HL-60 (cell line): Measurements from ENCODE around the gene ID1.

ENCODE experiments used
- GABPA ChIP-seq: IDR thresholded peaks from 2 replicates; pipeline ENCODE4 v1.6.1; 2012; ENCODE audit warnings: low read depth
- POLR2AphosphoS5 ChIP-seq: IDR thresholded peaks from 2 replicates; pipeline ENCODE4 v1.6.1; 2012; ENCODE audit warnings: low read depth
- SPI1 ChIP-seq: IDR thresholded peaks from 2 replicates; pipeline ENCODE4 v1.6.1; 2012; ENCODE audit warnings: low read depth, mild to moderate bottlenecking, borderline replicate concordance
- TF ChIP-seq, protein P1 (sequence below): IDR thresholded peaks from one replicate; pipeline ENCODE4 v1.5.1; 2011; ENCODE audit warnings: low read length, control low read depth, inconsistent platforms; ENCODE audit not compliant: insufficient read depth
- TF ChIP-seq, protein P2 (sequence below): IDR thresholded peaks from 2 replicates; pipeline ENCODE4 v1.6.1; 2012; ENCODE audit warnings: low read depth; ENCODE audit not compliant: insufficient replicate concordance

DNA sequence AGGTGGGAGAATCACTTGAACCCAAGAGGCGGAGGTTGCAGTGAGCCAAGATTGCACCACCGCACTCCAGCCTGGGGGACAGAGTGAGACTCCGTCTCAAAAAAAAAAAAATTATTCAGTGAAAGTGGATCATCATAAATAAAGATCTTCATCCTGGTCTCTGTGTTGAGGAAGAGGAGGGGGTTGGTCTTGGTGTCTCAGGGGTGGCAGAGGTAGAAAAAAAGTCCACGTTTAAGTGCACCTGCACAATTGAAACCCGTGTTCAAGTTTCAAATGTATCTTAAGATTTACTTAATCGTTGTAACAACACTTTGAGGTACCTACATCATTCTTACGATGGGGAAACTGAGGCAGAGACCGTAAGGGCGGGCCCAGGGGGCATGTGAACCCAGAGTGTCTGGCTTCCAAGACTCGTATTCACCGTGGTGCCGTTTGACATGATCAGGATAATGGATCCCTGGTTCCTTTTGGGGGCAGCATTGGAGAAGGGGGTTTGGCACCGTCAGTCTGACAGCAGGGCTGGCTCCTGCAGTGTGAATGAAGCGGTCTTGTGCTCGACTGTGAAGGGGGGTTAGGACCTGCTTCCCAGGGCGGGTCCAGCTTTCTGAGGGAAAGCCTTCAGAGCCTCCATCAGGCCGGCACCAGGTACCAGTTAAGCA lies 32.9 kb upstream of the ID1 start:
- TF ChIP-seq, protein P1, sequence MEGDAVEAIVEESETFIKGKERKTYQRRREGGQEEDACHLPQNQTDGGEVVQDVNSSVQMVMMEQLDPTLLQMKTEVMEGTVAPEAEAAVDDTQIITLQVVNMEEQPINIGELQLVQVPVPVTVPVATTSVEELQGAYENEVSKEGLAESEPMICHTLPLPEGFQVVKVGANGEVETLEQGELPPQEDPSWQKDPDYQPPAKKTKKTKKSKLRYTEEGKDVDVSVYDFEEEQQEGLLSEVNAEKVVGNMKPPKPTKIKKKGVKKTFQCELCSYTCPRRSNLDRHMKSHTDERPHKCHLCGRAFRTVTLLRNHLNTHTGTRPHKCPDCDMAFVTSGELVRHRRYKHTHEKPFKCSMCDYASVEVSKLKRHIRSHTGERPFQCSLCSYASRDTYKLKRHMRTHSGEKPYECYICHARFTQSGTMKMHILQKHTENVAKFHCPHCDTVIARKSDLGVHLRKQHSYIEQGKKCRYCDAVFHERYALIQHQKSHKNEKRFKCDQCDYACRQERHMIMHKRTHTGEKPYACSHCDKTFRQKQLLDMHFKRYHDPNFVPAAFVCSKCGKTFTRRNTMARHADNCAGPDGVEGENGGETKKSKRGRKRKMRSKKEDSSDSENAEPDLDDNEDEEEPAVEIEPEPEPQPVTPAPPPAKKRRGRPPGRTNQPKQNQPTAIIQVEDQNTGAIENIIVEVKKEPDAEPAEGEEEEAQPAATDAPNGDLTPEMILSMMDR: no peak
- TF ChIP-seq GABPA (no peak), POLR2AphosphoS5 (no peak), SPI1 (no peak)
- TF ChIP-seq, protein P2, sequence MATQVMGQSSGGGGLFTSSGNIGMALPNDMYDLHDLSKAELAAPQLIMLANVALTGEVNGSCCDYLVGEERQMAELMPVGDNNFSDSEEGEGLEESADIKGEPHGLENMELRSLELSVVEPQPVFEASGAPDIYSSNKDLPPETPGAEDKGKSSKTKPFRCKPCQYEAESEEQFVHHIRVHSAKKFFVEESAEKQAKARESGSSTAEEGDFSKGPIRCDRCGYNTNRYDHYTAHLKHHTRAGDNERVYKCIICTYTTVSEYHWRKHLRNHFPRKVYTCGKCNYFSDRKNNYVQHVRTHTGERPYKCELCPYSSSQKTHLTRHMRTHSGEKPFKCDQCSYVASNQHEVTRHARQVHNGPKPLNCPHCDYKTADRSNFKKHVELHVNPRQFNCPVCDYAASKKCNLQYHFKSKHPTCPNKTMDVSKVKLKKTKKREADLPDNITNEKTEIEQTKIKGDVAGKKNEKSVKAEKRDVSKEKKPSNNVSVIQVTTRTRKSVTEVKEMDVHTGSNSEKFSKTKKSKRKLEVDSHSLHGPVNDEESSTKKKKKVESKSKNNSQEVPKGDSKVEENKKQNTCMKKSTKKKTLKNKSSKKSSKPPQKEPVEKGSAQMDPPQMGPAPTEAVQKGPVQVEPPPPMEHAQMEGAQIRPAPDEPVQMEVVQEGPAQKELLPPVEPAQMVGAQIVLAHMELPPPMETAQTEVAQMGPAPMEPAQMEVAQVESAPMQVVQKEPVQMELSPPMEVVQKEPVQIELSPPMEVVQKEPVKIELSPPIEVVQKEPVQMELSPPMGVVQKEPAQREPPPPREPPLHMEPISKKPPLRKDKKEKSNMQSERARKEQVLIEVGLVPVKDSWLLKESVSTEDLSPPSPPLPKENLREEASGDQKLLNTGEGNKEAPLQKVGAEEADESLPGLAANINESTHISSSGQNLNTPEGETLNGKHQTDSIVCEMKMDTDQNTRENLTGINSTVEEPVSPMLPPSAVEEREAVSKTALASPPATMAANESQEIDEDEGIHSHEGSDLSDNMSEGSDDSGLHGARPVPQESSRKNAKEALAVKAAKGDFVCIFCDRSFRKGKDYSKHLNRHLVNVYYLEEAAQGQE: no peak
